Right lobe of liver (tissue), 4 donors: ENCODE results near the gene DCAF12.

Experiments used
- CTCF ChIP-seq, 4 donors: fragments of 200-600 bp in 3 of 4; fragments of 450-650 bp in 1 of 4; IDR thresholded peaks; one replicate each; pipeline versions ENCODE4 v1.5.1 to v1.8.0; 2016 to 2022; ENCODE audit warnings: antibody characterized with exemption in 4 of 4, mild to moderate bottlenecking in 2 of 4
- POLR2A ChIP-seq: fragments of 450-650 bp; IDR thresholded peaks from one replicate; pipeline ENCODE4 v1.6.1; 2017; ENCODE audit warnings: antibody characterized with exemption, mild to moderate bottlenecking
- donor health status: DM: no; HTN: no; CAD: no.
- donor health status: DM: no; HTN: no; CAD: no.
- donor health status: DM: no; HTN: yes; CAD: no.

- no peak for TF ChIP-seq CTCF (IDR thresholded peaks at IDR 0.05)
- peak; percentile 63 for TF ChIP-seq POLR2A
Observed at GRCh38 chr9:34126207-34127034, at the start of gene DCAF12.
